Heart right ventricle (tissue), 16 donors: ENCODE data around the gene CBLC. TPM values are rescaled to one million over a fixed set of nuclear protein-coding genes. Genes with fewer than 3 reads are reported as not detected.

Experiments used
- ATAC-seq, 8 donors: fragments of 200-7000 bp; cut with Tn5 transposase; one replicate each; pipeline ENCODE4 v1.9.1; 2020; ENCODE audit warnings: mild to moderate bottlenecking in 8 of 8, moderate library complexity in 8 of 8, moderate number of reproducible peaks in 1 of 8
- DNase-seq, 2 donors: peaks; one replicate each; pipeline ENCODE4 v3.0.0-alpha.2; 2020
- H3K27ac ChIP-seq, 10 donors: fragments of 200-600 bp; sonication (generic) in 2 of 10; one replicate each; pipeline versions ENCODE4 v1.5.0 to v1.8.0; 2020 to 2022; ENCODE audit warnings: mild to moderate bottlenecking in 3 of 10
- H3K27me3 ChIP-seq, 7 donors: fragments of 200-600 bp; one replicate each; pipeline ENCODE4 v1.8.0; 2021 to 2022; ENCODE audit warnings: mild to moderate bottlenecking in 2 of 7
- H3K36me3 ChIP-seq, 9 donors: fragments of 200-600 bp; sonication (generic) in 1 of 9; one replicate each; pipeline versions ENCODE4 v1.5.0 to v1.8.0; 2020 to 2022; ENCODE audit warnings: mild to moderate bottlenecking in 2 of 9
- H3K4me1 ChIP-seq, 9 donors: fragments of 200-600 bp; sonication (generic) in 1 of 9; one replicate each; pipeline versions ENCODE4 v1.5.0 to v1.8.0; 2020 to 2022; ENCODE audit warnings: mild to moderate bottlenecking in 4 of 9
- H3K4me3 ChIP-seq, 10 donors: fragments of 200-600 bp; sonication (generic) in 2 of 10; one replicate each; pipeline versions ENCODE4 v1.5.0 to v1.8.0; 2020 to 2022; ENCODE audit warnings: mild to moderate bottlenecking in 7 of 10, moderate library complexity in 2 of 10
- H3K9me3 ChIP-seq, 11 donors: fragments of 200-600 bp in 10 of 11; sonication (generic) in 2 of 11; one replicate each; pipeline versions ENCODE4 v1.5.0 to v1.8.0; 2013 to 2022; ENCODE audit warnings: mild to moderate bottlenecking in 2 of 11, control low read depth in 1 of 11, moderate library complexity in 1 of 11
- CTCF ChIP-seq, 9 donors: fragments of 200-600 bp; sonication (generic) in 2 of 9; IDR thresholded peaks; one replicate each; pipeline versions ENCODE4 v1.5.0 to v1.8.0; 2021 to 2022; ENCODE audit warnings: antibody characterized with exemption in 9 of 9, mild to moderate bottlenecking in 5 of 9, moderate library complexity in 1 of 9
- WGBS, 2 donors: extraction: QIAGEN DNeasy Blood & Tissue Kit; methylation state at CpG; one replicate each; pipeline ENCODE4 v1.1.7; 2013; ENCODE audit warnings: inconsistent platforms in 1 of 2; 5-methylcytosine and 5-hydroxymethylcytosine counted together
- intact Hi-C, 10 donors: fragments of 100-400 bp; cut with DNase I; formaldehyde crosslinking; loops; one replicate each; pipeline versions ENCODE4 v1.11.1 to v1.14.2; 2022
- long read RNA-seq, 3 donors: library from polyadenylated mRNA; unstranded; transcript quantifications; one replicate each; pipeline ENCODE4 v2.0.0, GENCODE V29; 2020 to 2021
- polyA plus RNA-seq, 2 donors: library from polyadenylated mRNA; stranded (reverse); fragments of 200-250 nt; gene quantifications; one replicate each; pipeline ENCODE4 v1.2.3, GENCODE V29; 2013
- total RNA-seq, 10 donors: library from RNA; stranded (reverse); fragmentation: NEBNext Ultra II Directional in 3 of 10; extraction: Animal tissue kit (Norgen Biotek cat#: 25700) in 3 of 10; gene quantifications; one replicate each; pipeline versions ENCODE4 v1.2.1 to v1.2.4, GENCODE V29; 2021 to 2023
- donor health status: Arrhythmogenic right ventricular cardiomyopathy.
- donor health status: ischemic (EF 13 %, LVEDD 7.1; RV severe dilation, severe dysfunction).
- donor health status: healthy with polysubstance abuse.
- donor health status: DM: no; HTN: yes; CAD: no.
- donor health status: DM: no; HTN: no; CAD: no.
- donor health status: ischemic (EF 25% LVEDD 6.9; RV normal size, moderate dysfunction).
- donor health status: ischemic (EF 25% LVEDD 5.7; RV mildly dilated, moderate dysfunction).
- donor health status: healthy.
- donor health status: DM: yes; HTN: yes; CAD: no.
- donor health status: Ischemic cardiomyopathy.
- donor health status: ischemic (EF 35%, LVEDD 5.7; RV mildly dilated, moderate dysfunction).
- donor health status: nonischemic (EF 11% LVEDD 7.7; RV severe dilation, severe dysfunction).
- donor health status: DM: yes; HTN: yes; CAD: no.
- donor health status: PGD.
- donor health status: ischemic (EF 29% LVEDD 5.4; RV normal size, mild dysfunction).
- donor health status: nonischemic (EF 23%, LVEDD 6.1; RV moderate dilation, normal function).

The CBLC gene
- total RNA-seq (under 1 TPM in 1 of 10 donors, not detected in 9; 0.38 TPM), polyA plus RNA-seq (not detected)
- long read RNA-seq, donor 1, result 0 reads
- long read RNA-seq, donor 2, result 0 reads
- long read RNA-seq, donor 3, result 0 reads

GRCh38 chr19:44777715-44778347 is at the start of gene CBLC:
TSS of gene CBLC (plus strand) at chr19:44777890. CDS start at chr19:44777932, 42 bp downstream.
- Histone ChIP-seq H3K36me3 (no peaks in the 10 kb centered on the region), H3K9me3 (no peaks in the 10 kb centered on the region), H3K4me3 (no peak within 1 kb of the TSS), H3K27ac (no peak within 1 kb of the TSS), H3K4me1 (peaks cover 0 to 4% (median 0%) of the 10 kb centered on the region in 9 donors), H3K27me3 (peaks cover 0 to 14% (median 10%) of the 10 kb centered on the region in 7 donors)
- WGBS, 2 donors, result 13 to 16% methylated on average over 47 of the region's 47 CpGs
- ATAC-seq (peak in 2 of 8 donors; percentile 29 to 33), DNase-seq (no peak)
- no peak for TF ChIP-seq CTCF (IDR thresholded peaks at IDR 0.05)
- intact Hi-C loops, result loop anchor here in 3 of 10 donors (10.0 kb wide), 1 partner anchor 203 kb away; no protein-coding TSS in a partner anchor

- no peak for ATAC-seq
- Histone ChIP-seq H3K9me3 (no peaks in the 10 kb centered on the region), H3K4me1 (peaks cover 7 to 39% (median 25%) of the 10 kb centered on the region in 9 donors), H3K36me3 (no peaks in the 10 kb centered on the region), H3K27me3 (no peaks in the 10 kb centered on the region), H3K27ac (no peak overlapping the region), H3K4me3 (no peak overlapping the region)
- DNase-seq, result no peak
- no peak for TF ChIP-seq CTCF (IDR thresholded peaks at IDR 0.05)
- intact Hi-C loops, result loop anchor here in 2 of 10 donors (10.0 kb wide), 1 partner anchor 117 kb away; the partner anchor contains the start of gene NECTIN2 (in 2 of the 2)
- WGBS, 2 donors, result 67 to 75% methylated on average over 6 of the region's 6 CpGs
Observed at GRCh38 chr19:44728178-44728577, 49.5 kb upstream of the CBLC start.

GRCh38 chr19:44729516-44730033 is 48.1 kb upstream of the CBLC start:
- Histone ChIP-seq H3K36me3 (no peaks in the 10 kb centered on the region), H3K4me3 (no peak overlapping the region), H3K27me3 (no peaks in the 10 kb centered on the region), H3K4me1 (peaks cover 3 to 25% (median 11%) of the 10 kb centered on the region in 9 donors), H3K27ac (no peak overlapping the region), H3K9me3 (no peaks in the 10 kb centered on the region)
- no peak for TF ChIP-seq CTCF (IDR thresholded peaks at IDR 0.05)
- ATAC-seq, result no peak
- DNase-seq, result no peak
- 87 to 91% methylated on average over 8 of the region's 8 CpGs for WGBS, 2 donors
- intact Hi-C loops, result loop anchor here in 2 of 10 donors (5.0 to 10.0 kb wide), 2 partner anchors 115 to 518 kb away; partner anchors contain the start of genes NECTIN2 (in 2 of the 2) and EXOC3L2 (in 1 of the 2)

- no peaks in the 10 kb centered on the region for H3K36me3 ChIP-seq
- ATAC-seq (no peak), DNase-seq (no peak)
- H3K27ac ChIP-seq, result no peak overlapping the region
- WGBS, 2 donors, result 94% methylated on average over 5 of the region's 5 CpGs
- no peaks in the 10 kb centered on the region for H3K27me3 ChIP-seq
- peaks cover 0 to 12% (median 0%) of the 10 kb centered on the region in 9 donors for H3K4me1 ChIP-seq
- intact Hi-C loops, result loop anchor here in 1 of 10 donors (5.0 kb wide), 1 partner anchor 516 kb away; the partner anchor contains the start of gene EXOC3L2
- no peaks in the 10 kb centered on the region for H3K9me3 ChIP-seq
- TF ChIP-seq CTCF (IDR thresholded peaks at IDR 0.05), result no peak
- H3K4me3 ChIP-seq, result no peak overlapping the region
Observed at GRCh38 chr19:44731081-44731480, 46.6 kb upstream of the CBLC start.
